ENCODE measurements around the gene HDAC8. TPM values are rescaled to one million over a fixed set of nuclear protein-coding genes. Genes with fewer than 3 reads are reported as not detected.

The HDAC8 gene
- total and polyA plus RNA-seq, 2 donors from 2014 or later = 32.9 to 38.4 TPM

DNA sequence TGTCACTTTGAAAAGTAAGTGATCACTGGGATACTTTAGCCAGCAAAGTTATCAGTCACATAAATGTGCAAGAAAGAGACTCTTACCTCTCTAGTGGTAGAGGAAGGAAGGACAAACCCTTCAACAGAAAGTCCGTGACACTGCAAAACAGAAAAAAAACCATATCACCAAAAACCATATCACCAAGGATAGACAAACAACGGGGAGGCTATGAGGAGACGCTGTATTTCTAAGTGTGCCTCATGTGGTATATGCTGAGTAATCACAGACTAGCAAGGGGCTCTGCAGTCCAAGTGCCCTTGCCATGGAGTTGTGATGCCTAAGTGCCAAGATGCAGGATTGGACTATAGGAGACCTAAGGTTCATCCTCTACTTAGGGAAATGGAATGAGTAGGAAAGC is 11.5 kb upstream of the HDAC8 start:
- H3K9me3 ChIP-seq (ENCODE audit: control insufficient read depth in 2 of 3, insufficient read depth in 1 of 3, low read length in 3 of 3) = no peaks in the 10 kb centered on the region

GRCh38 chrX:72576141-72576894 is 3.7 kb upstream of the HDAC8 start:
- Histone ChIP-seq H3K36me3 (ENCODE audit: control insufficient read depth in 2 of 3, insufficient read depth in 3 of 3, low read length in 3 of 3) (no peaks in the 10 kb centered on the region), H3K27ac (ENCODE audit: low read depth in 2 of 2, low read length in 2 of 2) (no peak overlapping the region), H3K9me3 (ENCODE audit: control insufficient read depth in 2 of 3, insufficient read depth in 1 of 3, low read length in 3 of 3) (no peaks in the 10 kb centered on the region), H3K27me3 (ENCODE audit: control insufficient read depth, insufficient read depth, low read length) (peaks cover 2% of the 10 kb centered on the region), H3K9ac (ENCODE audit: low read length in 3 of 3) (no peak overlapping the region), H3K4me3 (ENCODE audit: low read length in 3 of 3) (no peak overlapping the region), H3K4me1 (ENCODE audit: control insufficient read depth in 2 of 3, insufficient read depth in 2 of 3, low read depth in 1 of 3, low read length in 3 of 3) (no peaks in the 10 kb centered on the region)
- TF ChIP-seq CTCF (IDR thresholded peaks at IDR 0.05; ENCODE audit: borderline replicate concordance, extremely low read depth, insufficient read depth) = no peak
- FAIRE-seq = no peak
- intact Hi-C loops (cut with DNase I) = no loop called here
- DNase-seq = no peak

More for the DNA sequence above, 11.5 kb upstream of the HDAC8 start:
- H3K27me3 ChIP-seq (ENCODE audit: control insufficient read depth, insufficient read depth, low read length) = peaks cover 2% of the 10 kb centered on the region
- no peak overlapping the region for H3K4me3 ChIP-seq (ENCODE audit: low read length in 3 of 3)
- TF ChIP-seq CTCF (IDR thresholded peaks at IDR 0.05; ENCODE audit: borderline replicate concordance, extremely low read depth, insufficient read depth) = no peak
- no peak overlapping the region for H3K9ac ChIP-seq (ENCODE audit: low read length in 3 of 3)
- FAIRE-seq (no peak), DNase-seq (no peak)
- no peak overlapping the region for H3K27ac ChIP-seq (ENCODE audit: low read depth in 2 of 2, low read length in 2 of 2)
- no peaks in the 10 kb centered on the region for H3K36me3 ChIP-seq (ENCODE audit: control insufficient read depth in 2 of 3, insufficient read depth in 3 of 3, low read length in 3 of 3)
- H3K4me1 ChIP-seq (ENCODE audit: control insufficient read depth in 2 of 3, insufficient read depth in 2 of 3, low read depth in 1 of 3, low read length in 3 of 3) = no peaks in the 10 kb centered on the region
- intact Hi-C loops (cut with DNase I) = no loop called here

- DNase-seq (no peak), FAIRE-seq (peak; percentile 32)
- no peaks in the 10 kb centered on the region for H3K9me3 ChIP-seq (ENCODE audit: control insufficient read depth in 2 of 3, insufficient read depth in 1 of 3, low read length in 3 of 3)
- no peak for TF ChIP-seq CTCF (IDR thresholded peaks at IDR 0.05; ENCODE audit: borderline replicate concordance, extremely low read depth, insufficient read depth)
- no peaks in the 10 kb centered on the region for H3K4me1 ChIP-seq (ENCODE audit: control insufficient read depth in 2 of 3, insufficient read depth in 2 of 3, low read depth in 1 of 3, low read length in 3 of 3)
- peak overlapping the region in 1 of 3 donors; percentile 88 for H3K9ac ChIP-seq (ENCODE audit: low read length in 3 of 3)
- intact Hi-C loops (cut with DNase I) = no loop called here
- H3K27me3 ChIP-seq (ENCODE audit: control insufficient read depth, insufficient read depth, low read length) = no peaks in the 10 kb centered on the region
- H3K27ac ChIP-seq (ENCODE audit: low read depth in 2 of 2, low read length in 2 of 2) = no peak overlapping the region
- H3K4me3 ChIP-seq (ENCODE audit: low read length in 3 of 3) = peak overlapping the region; percentile 84 to 95 (median 94)
- peaks cover 0 to 6% (median 0%) of the 10 kb centered on the region in 3 donors for H3K36me3 ChIP-seq (ENCODE audit: control insufficient read depth in 2 of 3, insufficient read depth in 3 of 3, low read length in 3 of 3)
Measured at GRCh38 chrX:72573158-72573511, 492 bp upstream of the HDAC8 start.
